HG02973 (cell line): Measurements from ENCODE around the gene SHB.
A peak's percentile ranks its signal among the peaks of the same experiment; 100 is the strongest.
"Not testable (repeated sequence)": the region's sequence is repeated elsewhere in the genome, so short reads cannot be mapped to it uniquely, and the experiment has no call there.

Experiments
- ATAC-seq: cut with Tn5 transposase; IDR thresholded peaks from one replicate; pipeline ENCODE4 v1.9.1; 2021; ENCODE audit warnings: moderate library complexity; ENCODE audit not compliant: unreplicated experiment

Gene SHB

GRCh38 chr9:37909836-37910235, 159.2 kb downstream of the SHB start:
- ATAC-seq = not testable (repeated sequence)

- ATAC-seq = no peak
Measured at GRCh38 chr9:37909326-37909725, 159.7 kb downstream of the SHB start.

DNA sequence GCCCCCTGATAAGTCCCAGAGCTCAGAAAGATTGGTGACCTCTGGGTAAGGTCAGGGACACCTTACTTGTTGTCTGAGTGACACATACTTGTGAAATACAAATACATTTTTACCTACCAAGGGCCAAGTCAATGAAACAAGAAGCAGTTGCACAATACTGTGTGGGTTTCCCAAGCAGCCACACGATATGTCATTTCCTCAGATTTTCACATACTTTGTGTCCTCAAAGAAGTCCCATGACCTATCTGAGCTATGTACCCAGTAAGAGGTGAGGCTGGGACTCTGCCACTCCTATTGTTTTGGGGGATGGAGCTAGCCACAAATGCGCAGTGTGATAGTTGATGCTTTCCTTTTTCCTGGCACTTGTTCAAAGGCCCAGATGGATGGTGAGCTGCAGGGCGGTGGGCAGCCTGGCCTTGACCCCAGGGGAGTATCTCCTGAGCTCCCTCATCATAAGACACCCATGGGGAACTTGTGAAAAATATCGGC, 160.3 kb downstream of the SHB start:
- ATAC-seq = no peak

GRCh38 chr9:37908283-37908682, 160.7 kb downstream of the SHB start:
- ATAC-seq = no peak

DNA sequence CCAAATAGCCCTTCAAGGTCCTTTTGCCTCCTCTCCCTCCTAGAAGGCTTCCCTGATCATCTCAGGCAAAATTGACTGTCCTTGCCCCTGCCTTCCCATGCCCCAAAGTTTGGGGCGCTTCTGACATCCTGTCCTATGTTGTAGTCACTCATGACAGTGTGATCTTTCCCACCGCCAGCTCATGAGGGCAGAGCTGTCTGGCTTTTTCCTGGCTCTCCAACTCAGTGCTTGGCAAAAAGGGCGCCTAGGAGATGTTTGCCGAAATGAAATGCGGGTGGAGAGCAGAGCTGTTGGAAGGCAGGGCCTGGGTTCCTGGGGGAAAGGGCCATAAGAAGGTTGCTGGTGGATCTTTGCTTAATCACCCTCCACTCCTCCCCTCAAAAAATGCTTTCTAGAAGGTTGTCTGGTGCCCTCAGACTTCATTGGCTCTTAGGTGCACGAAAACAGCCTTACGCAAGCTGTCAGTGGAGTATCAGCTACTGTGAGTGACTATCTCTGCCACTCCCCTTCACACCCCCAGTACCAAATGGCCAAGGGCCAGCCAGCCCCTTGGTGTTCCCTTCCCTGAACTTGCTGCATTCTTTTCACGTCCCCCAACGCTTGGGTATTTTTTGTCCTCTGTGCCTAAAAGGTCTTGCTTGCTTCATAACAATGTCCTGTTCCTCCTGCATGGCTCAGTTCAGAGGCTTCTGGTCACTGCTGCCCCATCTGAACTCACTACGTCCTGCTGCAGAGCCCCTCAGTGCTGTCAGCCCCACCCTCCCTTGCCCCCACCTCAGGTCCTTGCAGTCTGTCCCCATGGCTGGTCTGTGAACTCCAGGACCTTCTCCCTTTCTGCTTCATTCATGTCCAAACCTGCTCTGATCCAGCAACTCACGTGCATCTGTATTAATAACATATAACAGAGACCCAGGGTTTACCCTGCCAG, 162.5 kb downstream of the SHB start:
- no peak for ATAC-seq

- no peak for ATAC-seq
Measured at GRCh38 chr9:37905776-37906175, 163.3 kb downstream of the SHB start.

DNA sequence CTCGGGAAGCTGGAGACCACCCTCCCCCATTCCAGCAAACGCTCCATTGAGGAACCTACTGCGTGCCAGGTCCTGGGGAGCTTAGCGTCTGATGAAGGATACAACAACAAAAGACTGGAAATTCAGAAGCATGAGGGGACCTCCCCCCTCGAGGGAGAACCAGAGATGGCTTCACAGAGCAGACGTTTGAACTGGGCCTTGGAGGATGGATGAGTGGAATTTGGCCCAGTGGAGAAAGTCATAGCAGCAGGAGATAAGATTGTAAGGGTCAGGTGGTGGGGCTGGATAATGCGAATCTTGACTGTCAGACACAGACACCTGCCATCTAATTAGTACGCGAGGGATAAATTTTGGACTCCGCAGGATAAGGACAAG, 163.9 kb downstream of the SHB start:
- no peak for ATAC-seq

- ATAC-seq = no peak
Measured at GRCh38 chr9:37904445-37905130, 164.4 kb downstream of the SHB start.

DNA sequence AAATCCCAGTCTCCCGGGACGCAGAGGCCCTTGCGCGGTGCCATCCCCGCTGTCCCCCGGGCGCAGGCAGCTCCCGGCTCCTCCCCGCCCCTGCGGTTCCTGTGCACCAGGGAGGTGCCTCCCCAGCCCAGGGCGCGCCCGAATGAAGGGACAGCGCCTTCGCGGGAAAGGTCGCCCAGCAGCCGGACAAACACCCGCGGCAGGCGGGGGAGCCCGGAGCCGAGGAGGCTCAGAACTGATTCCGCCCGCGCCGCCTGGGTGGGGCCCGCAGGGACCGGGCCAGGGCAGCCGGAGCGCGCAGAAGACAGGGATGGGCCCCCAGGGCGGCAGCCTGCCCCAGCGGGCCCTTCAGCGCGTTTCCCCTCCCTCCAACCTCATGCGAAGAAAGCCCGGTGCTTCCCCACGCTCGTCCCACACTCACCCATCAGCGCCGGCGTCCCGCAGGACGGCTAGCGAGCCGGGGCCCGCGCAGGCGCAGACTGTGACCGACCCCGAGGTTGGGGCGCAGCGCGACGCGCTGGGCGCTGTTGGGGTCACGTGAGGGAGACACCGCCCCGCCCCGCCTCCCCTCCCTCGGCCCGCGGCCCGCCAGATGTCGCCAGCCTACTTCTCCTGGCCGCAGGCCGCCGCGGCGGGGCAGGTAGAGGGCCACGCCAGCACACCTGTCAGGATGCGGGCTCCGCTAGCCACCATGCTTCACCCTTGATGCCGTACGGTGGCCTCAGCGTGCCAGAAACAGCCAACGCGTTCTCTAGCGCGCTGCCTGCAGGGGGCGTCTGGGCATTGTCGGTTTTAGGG, 165.2 kb downstream of the SHB start, which contains the start of gene SLC25A51:
Gene SLC25A51, minus strand, starts transcription at position 481 of the 798 bp plus-strand sequence. CDS start 15,577 bp downstream, outside the sequence.
- ATAC-seq = peak; percentile 76

DNA sequence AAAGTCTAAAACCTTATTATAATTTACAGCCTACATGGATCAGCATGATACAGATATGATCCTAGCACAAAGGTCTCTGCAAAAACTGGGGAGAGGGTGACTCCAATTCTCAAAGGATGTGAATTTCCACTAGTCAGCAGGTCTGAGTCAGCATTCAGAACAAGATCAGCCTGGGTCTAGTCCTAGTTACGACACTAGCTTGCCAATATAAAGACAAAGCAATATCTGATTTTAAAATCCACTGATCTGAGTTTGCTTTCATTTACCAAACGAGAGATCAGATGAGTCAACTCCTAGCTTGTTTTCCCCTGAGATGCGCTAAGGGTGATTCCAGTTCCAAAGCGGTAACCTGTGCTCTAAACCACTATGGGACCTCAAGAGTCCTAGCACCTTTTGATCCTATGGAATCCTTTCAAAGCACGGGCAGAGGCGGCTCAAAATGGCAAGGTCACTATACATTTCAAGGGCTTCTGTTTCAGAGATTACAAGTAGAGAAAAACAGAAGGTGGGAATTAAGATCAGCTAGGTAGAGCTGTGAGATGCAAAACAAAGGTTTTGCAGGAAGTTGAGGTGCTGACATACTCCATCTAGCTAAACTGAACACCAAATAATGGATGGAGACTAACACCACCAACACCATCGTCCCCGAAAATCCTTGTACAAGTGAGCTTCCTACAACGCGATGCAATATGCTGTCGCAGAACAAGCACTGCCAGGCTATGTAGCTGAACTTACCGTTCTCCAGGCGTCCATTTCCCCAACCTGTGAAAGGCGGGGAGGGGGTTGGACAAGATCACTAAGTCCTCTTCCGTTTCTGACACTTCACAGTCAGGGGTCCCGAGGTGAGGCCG, 166.0 kb downstream of the SHB start:
- ATAC-seq = peak; percentile 6

GRCh38 chr9:37902131-37902530, 166.9 kb downstream of the SHB start:
- no peak for ATAC-seq

- no peak for ATAC-seq
Measured at GRCh38 chr9:37899041-37899440, 170.0 kb downstream of the SHB start.

GRCh38 chr9:37897665-37898064, 171.4 kb downstream of the SHB start:
- no peak for ATAC-seq

DNA sequence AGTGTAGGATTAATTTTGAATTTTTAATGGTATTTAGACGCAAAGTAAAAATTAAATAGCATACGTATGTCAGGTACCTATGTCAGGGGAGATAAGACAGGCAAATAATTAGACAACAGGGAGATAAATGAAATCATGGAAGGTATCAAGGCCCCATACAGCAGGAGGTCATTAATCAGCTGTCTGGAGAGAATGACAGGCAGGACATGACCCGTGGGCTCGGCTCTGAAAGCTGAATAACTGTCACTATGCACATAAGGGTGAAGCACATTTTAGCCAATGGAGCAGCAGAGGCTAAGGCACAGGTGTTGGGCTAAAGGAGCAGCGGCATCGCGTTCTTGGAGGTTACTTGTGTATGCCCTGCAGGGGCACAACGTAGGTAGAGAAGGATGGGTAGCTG, 177.0 kb downstream of the SHB start:
- no peak for ATAC-seq

- not testable (repeated sequence) for ATAC-seq
Measured at GRCh38 chr9:37891042-37891441, 178.0 kb downstream of the SHB start.

DNA sequence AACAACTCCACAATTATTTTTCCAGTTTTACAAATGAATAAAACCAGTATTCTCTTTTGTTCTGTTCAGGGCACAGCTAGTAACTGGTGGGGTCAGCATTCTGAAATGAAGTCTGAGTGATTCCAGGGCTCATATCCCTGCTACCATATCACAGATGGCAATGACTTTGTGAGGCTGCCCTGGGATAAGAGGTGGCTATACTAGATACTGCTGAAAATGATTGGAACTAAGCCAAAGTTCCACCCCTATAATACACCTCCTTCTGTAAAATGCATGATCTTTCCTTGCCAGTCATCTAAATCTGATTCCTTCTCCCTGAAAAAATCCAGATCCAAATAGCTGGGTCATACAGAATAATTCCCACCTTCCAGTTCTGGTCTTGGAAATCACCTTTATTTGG, 179.5 kb downstream of the SHB start:
- ATAC-seq = no peak

GRCh38 chr9:37887977-37888583, 180.9 kb downstream of the SHB start:
- ATAC-seq = not testable (repeated sequence)

- no peak for ATAC-seq
Measured at GRCh38 chr9:37880916-37881479, 188.0 kb downstream of the SHB start.

DNA sequence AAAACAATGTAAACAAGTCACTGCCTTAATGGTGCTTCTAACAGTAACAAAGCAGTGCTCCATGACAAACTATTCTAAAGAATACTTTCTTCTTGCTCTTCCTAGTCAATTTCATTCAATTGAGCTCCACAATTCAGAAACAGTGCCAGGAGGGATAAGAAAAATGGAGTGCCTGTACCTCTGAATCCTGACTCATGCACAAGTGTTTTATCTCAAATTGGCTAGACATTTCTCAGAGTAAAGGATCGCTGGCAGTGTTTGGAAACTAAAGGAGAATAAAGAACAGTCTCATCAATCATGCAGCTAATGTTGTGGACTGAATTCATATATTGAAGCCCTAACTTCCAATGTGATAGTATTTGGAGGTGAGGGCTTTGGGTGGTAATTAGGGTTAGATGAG, 192.7 kb downstream of the SHB start:
- ATAC-seq = no peak
